GM21529 (cell line): ENCODE measurements around the gene CACNA2D3.

Experiments used
- ATAC-seq: cut with Tn5 transposase; IDR thresholded peaks from one replicate; pipeline ENCODE4 v1.9.1; 2021; ENCODE audit not compliant: unreplicated experiment

Gene CACNA2D3

GRCh38 chr3:54264050-54264449 is 141.7 kb downstream of the CACNA2D3 start:
- no peak for ATAC-seq

GRCh38 chr3:54270816-54271526 is 148.6 kb downstream of the CACNA2D3 start:
- ATAC-seq = no peak

- ATAC-seq = no peak
These were observed 151.4 kb downstream of the CACNA2D3 start for GRCh38 chr3:54273791-54274190.

- no peak for ATAC-seq
These were observed 152.3 kb downstream of the CACNA2D3 start for GRCh38 chr3:54274607-54275006.

GRCh38 chr3:54279005-54279583 is 156.7 kb downstream of the CACNA2D3 start:
- ATAC-seq = no peak

- ATAC-seq = no peak
These were observed 161.1 kb downstream of the CACNA2D3 start for GRCh38 chr3:54283470-54283869.

GRCh38 chr3:54294214-54294613 is 171.9 kb downstream of the CACNA2D3 start:
- no peak for ATAC-seq

GRCh38 chr3:54296531-54296930 is 174.2 kb downstream of the CACNA2D3 start:
- ATAC-seq = no peak

GRCh38 chr3:54299169-54299935 is 177.0 kb downstream of the CACNA2D3 start:
- ATAC-seq = no peak

- no peak for ATAC-seq
These were observed 181.4 kb downstream of the CACNA2D3 start for GRCh38 chr3:54303517-54304375.

- ATAC-seq = no peak
These were observed 182.5 kb downstream of the CACNA2D3 start for GRCh38 chr3:54304877-54305276.

- no peak for ATAC-seq
These were observed 183.2 kb downstream of the CACNA2D3 start for GRCh38 chr3:54305409-54306099.

- no peak for ATAC-seq
These were observed 185.3 kb downstream of the CACNA2D3 start for GRCh38 chr3:54307566-54308180.

- no peak for ATAC-seq
These were observed 187.2 kb downstream of the CACNA2D3 start for GRCh38 chr3:54309601-54310000.

GRCh38 chr3:54311211-54311747 is 188.9 kb downstream of the CACNA2D3 start:
- no peak for ATAC-seq

- no peak for ATAC-seq
These were observed 190.0 kb downstream of the CACNA2D3 start for GRCh38 chr3:54312156-54312899.

- ATAC-seq = no peak
These were observed 191.1 kb downstream of the CACNA2D3 start for GRCh38 chr3:54313418-54313817.

- ATAC-seq = no peak
These were observed 199.2 kb downstream of the CACNA2D3 start for GRCh38 chr3:54321520-54321919.

GRCh38 chr3:54322354-54322753 is 200.0 kb downstream of the CACNA2D3 start:
- ATAC-seq = no peak
